A673 (cell line): Measurements from ENCODE around the gene OVCH2. TPM values are rescaled to one million over a fixed set of nuclear protein-coding genes. Genes with fewer than 3 reads are reported as not detected.

ENCODE experiments used
- BruUV-seq: library from RNA; stranded (reverse); fragments of 400-500 nt; replicated peaks from 2 replicates; lab custom pipeline; 2021; lab: Mats Ljungman, UMichigan
- CTCF ChIA-PET: fragments of 300-600 bp; sonication (Branson Sonifier 250); formaldehyde crosslinking; loops from one replicate; lab custom pipeline; 2022; ENCODE audit warnings: antibody characterized with exemption; lab: Charles Lee
- POLR2A ChIA-PET: fragments of 300-600 bp; sonication (Branson Sonifier 250); formaldehyde crosslinking; loops from one replicate; lab custom pipeline; 2022; ENCODE audit warnings: antibody characterized with exemption; ENCODE audit not compliant: low non-redundant PET; lab: Charles Lee
- DNase-seq: peaks from one replicate; pipeline ENCODE4 v3.0.0-alpha.2; 2015; ENCODE audit warnings: low spot score
- H3K27ac ChIP-seq: fragments of 200-600 bp; sonication (generic); 2 replicates; pipeline ENCODE4 v1.5.1; 2016; ENCODE audit warnings: mixed run types, low read depth, mild to moderate bottlenecking, mixed read lengths, antibody characterized with exemption, low read length; ENCODE audit not compliant: poor library complexity, severe bottlenecking
- H3K27me3 ChIP-seq: fragments of 200-600 bp; sonication (generic); replicated peaks from 2 replicates; pipeline ENCODE4 v1.6.1; 2017; ENCODE audit warnings: mixed run types, low read depth, mild to moderate bottlenecking, mixed read lengths, antibody characterized with exemption, low read length; ENCODE audit not compliant: insufficient read depth, poor library complexity
- H3K36me3 ChIP-seq: fragments of 200-600 bp; sonication (generic); 2 replicates; pipeline ENCODE4 v1.6.1; 2016; ENCODE audit warnings: mixed run types, mild to moderate bottlenecking, mixed read lengths, antibody characterized with exemption, low read length; ENCODE audit not compliant: insufficient read depth, poor library complexity, severe bottlenecking
- H3K4me1 ChIP-seq: fragments of 200-600 bp; sonication (generic); 2 replicates; pipeline ENCODE4 v1.6.1; 2017; ENCODE audit warnings: mixed run types, mild to moderate bottlenecking, mixed read lengths, antibody characterized with exemption, low read length; ENCODE audit not compliant: insufficient read depth, poor library complexity, severe bottlenecking
- H3K4me3 ChIP-seq: fragments of 200-600 bp; sonication (generic); 2 replicates; pipeline ENCODE4 v1.5.1; 2016; ENCODE audit warnings: low read depth, mixed run types, mild to moderate bottlenecking, mixed read lengths, low read length; ENCODE audit not compliant: poor library complexity, severe bottlenecking
- H3K9me3 ChIP-seq: fragments of 200-600 bp; sonication (generic); 2 replicates; pipeline ENCODE4 v1.6.1; 2016; ENCODE audit warnings: mixed run types, low read depth, mild to moderate bottlenecking, mixed read lengths, antibody characterized with exemption, low read length; ENCODE audit not compliant: poor library complexity, severe bottlenecking
- CTCF ChIP-seq: fragments of 300-800, 200-600 bp; sonication (generic); conservative IDR thresholded peaks from 2 replicates; pipeline ENCODE4 v1.5.1; 2017; ENCODE audit warnings: low read depth, mild to moderate bottlenecking, antibody characterized with exemption, low read length, moderate library complexity, mixed read lengths
- EZH2 ChIP-seq: fragments of 200-600 bp; sonication (generic); IDR thresholded peaks from 2 replicates; pipeline ENCODE4 v1.6.1; 2017; ENCODE audit warnings: borderline replicate concordance, low read depth, mild to moderate bottlenecking, mixed read lengths, antibody characterized with exemption, low read length; ENCODE audit not compliant: poor library complexity, severe bottlenecking
- intact Hi-C: fragments of 100-400 bp; cut with micrococcal nuclease; formaldehyde crosslinking; loops from one replicate; pipeline ENCODE4 v1.10.0; 2022; ENCODE audit not compliant: unreplicated experiment
- total RNA-seq: library from RNA; stranded (reverse); gene quantifications from 2 replicates; pipeline ENCODE4 v1.2.3, GENCODE V29; 2021

Gene OVCH2
- total RNA-seq, 1 experiment from 2014 or later, result not detected

- DNase-seq, result no peak
- H3K27ac ChIP-seq, result no peak overlapping the region
- H3K27me3 ChIP-seq, result peaks cover 10% of the 10 kb centered on the region
- ChIA-PET POLR2A (no interaction called here), CTCF (no interaction called here)
- H3K9me3 ChIP-seq, result no peaks in the 10 kb centered on the region
- TF ChIP-seq EZH2 (no peak), CTCF (no peak)
- no TSS peak for BruUV-seq
- H3K4me1 ChIP-seq, result no peaks in the 10 kb centered on the region
- no peaks in the 10 kb centered on the region for H3K36me3 ChIP-seq
- intact Hi-C loops, result no loop called here
- no peak overlapping the region for H3K4me3 ChIP-seq
These were observed 2.5 kb downstream of the OVCH2 start for GRCh38 chr11:7703740-7704139.

GRCh38 chr11:7696424-7696823 lies 9.9 kb downstream of the OVCH2 start:
- BruUV-seq, result no TSS peak
- POLR2A ChIA-PET, result no interaction called here
- TF ChIP-seq CTCF, result no peak
- TF ChIP-seq EZH2, result no peak
- no peaks in the 10 kb centered on the region for H3K9me3 ChIP-seq
- no peak overlapping the region for H3K4me3 ChIP-seq
- no peaks in the 10 kb centered on the region for H3K36me3 ChIP-seq
- H3K27ac ChIP-seq, result no peak overlapping the region
- intact Hi-C loops, result loop anchor here (10.0 kb wide), 1 partner anchor 398 kb away; no protein-coding TSS in a partner anchor
- DNase-seq, result no peak
- no peaks in the 10 kb centered on the region for H3K4me1 ChIP-seq
- CTCF ChIA-PET, result no interaction called here
- peaks cover 26% of the 10 kb centered on the region for H3K27me3 ChIP-seq

GRCh38 chr11:7694235-7694634 lies 12.0 kb downstream of the OVCH2 start:
- Histone ChIP-seq H3K27ac (no peak overlapping the region), H3K4me1 (no peaks in the 10 kb centered on the region), H3K9me3 (no peaks in the 10 kb centered on the region), H3K27me3 (peaks cover 26% of the 10 kb centered on the region), H3K4me3 (no peak overlapping the region), H3K36me3 (no peaks in the 10 kb centered on the region)
- BruUV-seq, result no TSS peak
- intact Hi-C loops, result loop anchor here (5.0 to 10.0 kb wide), 4 partner anchors 182 to 882 kb away; partner anchors contain the start of gene PPFIBP2
- DNase-seq, result no peak
- ChIA-PET POLR2A (no interaction called here), CTCF (interaction anchor here (0.6 to 0.7 kb wide), 4 partner anchors 17 to 122 kb away, joined by 4 to 21 read pairs (median 10); no protein-coding TSS in a partner anchor)
- TF ChIP-seq EZH2 (no peak), CTCF (no peak)
